ENCODE data around the gene KRT17.
"Not testable (repeated sequence)": the region's sequence is repeated elsewhere in the genome, so short reads cannot be mapped to it uniquely, and the experiment has no call there.

Gene KRT17

DNA sequence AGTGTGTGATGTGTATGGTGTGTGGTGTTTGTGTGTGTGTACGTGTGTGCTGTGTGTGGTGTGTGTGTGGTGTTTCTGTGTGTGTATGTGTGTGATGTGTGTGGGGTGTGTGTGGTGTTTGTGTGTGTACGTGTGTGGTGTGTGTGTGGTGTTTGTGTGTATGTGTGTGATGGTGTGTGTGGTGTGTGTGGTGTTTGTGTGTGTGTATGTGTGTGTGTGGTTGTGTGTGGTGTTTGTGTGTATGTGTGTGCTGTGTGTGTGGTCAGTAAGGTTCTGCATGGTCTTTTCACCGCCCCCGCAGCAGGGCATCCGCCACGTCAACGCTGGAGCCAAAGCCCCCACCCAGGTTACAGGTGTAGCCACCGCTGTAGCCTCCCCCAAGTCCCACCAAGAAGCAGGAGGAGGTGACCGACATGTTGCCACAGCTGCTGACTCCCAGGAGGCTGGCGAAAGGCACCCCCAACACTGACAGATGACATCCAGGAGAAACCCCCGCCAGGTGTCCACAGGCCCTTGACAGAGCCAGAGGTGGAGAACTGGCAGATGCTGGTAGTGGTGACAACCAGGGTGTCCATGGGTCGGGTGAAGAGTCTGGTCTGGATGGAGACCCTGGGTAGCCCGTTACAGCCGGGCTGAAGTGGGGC lies 9.3 kb upstream of the KRT17 start:
- no peak for DNase-seq

GRCh38 chr17:41632482-41633105 lies 8.2 kb upstream of the KRT17 start:
- no peak for DNase-seq

DNA sequence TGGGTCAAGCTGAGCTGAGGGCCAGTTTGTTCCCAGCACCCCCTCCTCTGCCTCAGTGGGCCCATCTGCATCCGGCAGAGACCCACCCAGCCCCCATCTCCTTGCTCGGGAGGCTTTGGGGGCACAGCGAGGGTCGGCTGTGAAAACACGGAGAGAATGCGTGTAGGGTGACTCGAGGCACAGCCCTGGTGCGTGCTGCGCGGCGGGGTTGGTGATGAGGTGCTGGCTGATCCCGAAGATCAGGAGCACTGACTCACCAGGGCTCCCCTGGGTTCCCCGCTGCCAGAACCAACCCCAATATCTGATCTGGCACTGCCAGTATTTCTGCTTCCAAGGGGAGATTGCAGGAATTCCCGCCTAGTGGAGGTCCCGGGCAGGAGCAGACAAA lies 7.5 kb upstream of the KRT17 start:
- DNase-seq = no peak

DNA sequence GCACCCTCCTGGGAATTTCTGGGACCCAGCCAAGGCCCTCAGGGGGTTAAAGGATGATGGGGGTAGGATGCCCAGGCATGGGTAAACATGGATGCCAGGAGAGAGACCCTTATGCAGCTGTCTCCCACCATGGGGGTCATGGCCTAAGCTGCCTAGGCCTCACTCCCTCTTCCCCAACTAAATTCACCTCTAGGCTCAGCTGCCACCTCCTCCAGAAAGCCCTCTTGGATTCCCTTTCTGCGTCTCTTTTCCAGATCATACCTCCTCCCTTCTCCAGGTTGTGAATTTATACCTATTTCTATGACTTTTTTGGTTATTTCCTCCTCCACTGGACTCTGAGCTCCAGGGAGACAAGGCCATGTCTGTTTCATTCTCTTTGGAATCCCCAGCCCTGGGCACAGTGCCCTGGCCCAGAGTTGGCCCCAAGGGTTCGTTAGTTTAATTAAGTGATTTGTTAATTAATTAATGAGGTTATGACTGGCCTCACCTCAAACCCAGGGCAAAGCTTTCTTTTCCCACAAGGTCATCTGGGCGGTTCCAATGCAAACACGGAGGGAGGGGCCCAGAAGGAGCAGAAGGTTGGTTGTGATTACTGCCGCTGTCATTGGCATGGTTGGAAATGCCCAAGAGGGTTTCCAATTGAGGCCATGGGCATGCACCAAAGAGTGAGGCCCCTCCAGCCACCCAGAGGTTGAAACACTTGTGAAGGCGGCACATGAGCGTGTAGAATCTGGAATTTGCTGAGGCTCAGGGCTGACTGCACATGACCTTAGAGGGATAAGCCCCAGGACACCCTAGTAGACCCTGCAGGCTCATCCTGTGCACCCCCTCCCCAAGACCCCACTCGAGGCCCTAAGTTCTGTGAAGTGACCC lies 6.9 kb upstream of the KRT17 start:
- DNase-seq = no peak

GRCh38 chr17:41629826-41630670 lies 5.7 kb upstream of the KRT17 start:
- DNase-seq = no peak

- no peak for DNase-seq
These were observed 4.9 kb upstream of the KRT17 start for GRCh38 chr17:41629316-41629715.

DNA sequence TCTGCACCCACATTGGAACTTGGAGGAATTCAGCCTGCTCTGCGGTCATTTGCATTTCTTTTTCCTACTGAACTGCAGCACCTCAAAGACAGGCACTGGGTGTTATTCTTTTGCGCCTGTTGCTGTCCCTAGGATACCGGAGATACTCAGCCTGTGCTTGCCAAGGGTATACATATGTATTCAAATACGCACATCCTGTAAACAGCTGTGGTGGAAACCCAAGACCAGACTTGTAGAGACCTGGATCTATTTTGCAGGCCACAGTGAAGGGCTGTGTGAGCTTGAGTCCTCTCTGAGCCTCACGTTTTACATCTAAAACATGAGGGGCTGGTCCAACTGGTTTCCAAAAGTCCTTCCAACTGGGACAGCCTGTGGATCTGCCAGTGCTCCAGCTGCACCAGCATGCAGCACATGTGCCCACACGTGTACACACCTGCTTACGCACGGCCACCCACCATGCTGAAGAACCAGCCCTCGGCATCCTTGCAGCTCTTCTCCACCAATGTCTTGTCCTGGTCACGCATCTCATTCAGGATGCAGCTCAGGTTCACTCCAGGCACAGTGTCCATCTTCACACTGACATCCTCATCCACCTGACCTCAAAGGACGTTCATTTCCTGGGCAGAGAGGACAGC lies 4.4 kb upstream of the KRT17 start:
- not testable (repeated sequence) for DNase-seq

DNA sequence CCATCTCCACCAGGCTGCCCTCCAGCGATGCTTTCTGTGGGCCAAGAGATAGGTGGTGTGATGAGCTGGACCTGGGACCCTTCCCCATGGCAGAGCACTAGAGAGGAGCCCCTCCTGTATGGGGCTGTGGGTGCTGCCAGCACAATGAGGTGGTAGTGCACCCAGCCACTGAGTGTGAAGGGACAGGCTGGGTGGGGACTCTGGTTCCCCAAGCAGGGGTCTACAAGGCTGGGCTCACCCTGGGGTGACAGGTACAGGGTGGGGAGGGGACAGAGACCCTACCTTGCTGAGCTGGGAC lies 3.6 kb upstream of the KRT17 start:
- DNase-seq = not testable (repeated sequence)

GRCh38 chr17:41627316-41628072 lies 3.1 kb upstream of the KRT17 start:
- no peak for DNase-seq

DNA sequence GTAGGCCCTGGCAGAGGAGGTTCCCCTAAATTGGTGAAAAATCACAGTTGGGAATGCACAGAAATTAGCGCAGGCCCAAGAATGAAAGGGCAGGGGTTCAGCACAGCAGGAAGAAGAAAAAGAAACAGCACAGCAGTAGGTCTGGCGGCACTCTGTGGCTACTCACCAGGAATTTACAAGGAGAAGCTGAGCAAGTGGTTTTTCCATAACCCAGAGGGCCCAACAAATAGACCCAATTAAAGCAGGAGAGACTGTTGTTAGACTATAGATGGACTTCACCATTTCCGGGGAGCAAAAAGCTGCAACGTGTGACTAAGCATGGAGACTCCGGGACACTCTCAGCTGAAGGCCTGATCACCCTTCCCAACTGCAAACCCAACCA lies 2.5 kb upstream of the KRT17 start:
- not testable (repeated sequence) for DNase-seq

- not testable (repeated sequence) for DNase-seq
These were observed 1.9 kb upstream of the KRT17 start for GRCh38 chr17:41626028-41626913.

- no peak for DNase-seq
These were observed 1.2 kb upstream of the KRT17 start for GRCh38 chr17:41625602-41626001.

- DNase-seq = not testable (repeated sequence)
These were observed 1.1 kb downstream of the KRT17 start for GRCh38 chr17:41623184-41623861.

- not testable (repeated sequence) for DNase-seq
These were observed 1.8 kb downstream of the KRT17 start for GRCh38 chr17:41622340-41623183.

GRCh38 chr17:41621916-41622315 lies 2.5 kb downstream of the KRT17 start:
- DNase-seq = no peak

DNA sequence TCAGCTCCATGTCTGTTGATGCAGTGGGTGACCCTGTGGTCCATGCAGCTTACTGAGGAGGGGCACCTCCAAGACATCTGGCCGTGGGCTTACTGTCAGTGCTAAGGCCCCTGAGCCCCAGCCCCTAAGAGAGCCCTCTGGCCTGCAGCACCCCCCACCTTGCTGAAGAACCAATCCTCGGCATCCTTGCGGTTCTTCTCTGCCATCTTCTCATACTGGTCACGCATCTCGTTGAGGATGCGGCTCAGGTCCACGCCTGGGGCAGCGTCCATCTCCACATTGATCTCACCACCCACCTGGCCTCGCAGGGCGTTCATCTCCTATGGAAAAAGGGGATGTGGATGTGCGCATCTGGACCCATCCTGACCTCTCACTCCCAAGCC lies 2.9 kb downstream of the KRT17 start:
- DNase-seq = not testable (repeated sequence)

GRCh38 chr17:41620583-41621434 lies 3.6 kb downstream of the KRT17 start:
- DNase-seq = no peak

- DNase-seq = not testable (repeated sequence)
These were observed 4.3 kb downstream of the KRT17 start for GRCh38 chr17:41619927-41620582.

Measured in NCI-H2171 treated with DMSO at 0.1 percent for 48 hours (cell line).